ENCODE results near the gene EIPR1.

The EIPR1 gene

DNA sequence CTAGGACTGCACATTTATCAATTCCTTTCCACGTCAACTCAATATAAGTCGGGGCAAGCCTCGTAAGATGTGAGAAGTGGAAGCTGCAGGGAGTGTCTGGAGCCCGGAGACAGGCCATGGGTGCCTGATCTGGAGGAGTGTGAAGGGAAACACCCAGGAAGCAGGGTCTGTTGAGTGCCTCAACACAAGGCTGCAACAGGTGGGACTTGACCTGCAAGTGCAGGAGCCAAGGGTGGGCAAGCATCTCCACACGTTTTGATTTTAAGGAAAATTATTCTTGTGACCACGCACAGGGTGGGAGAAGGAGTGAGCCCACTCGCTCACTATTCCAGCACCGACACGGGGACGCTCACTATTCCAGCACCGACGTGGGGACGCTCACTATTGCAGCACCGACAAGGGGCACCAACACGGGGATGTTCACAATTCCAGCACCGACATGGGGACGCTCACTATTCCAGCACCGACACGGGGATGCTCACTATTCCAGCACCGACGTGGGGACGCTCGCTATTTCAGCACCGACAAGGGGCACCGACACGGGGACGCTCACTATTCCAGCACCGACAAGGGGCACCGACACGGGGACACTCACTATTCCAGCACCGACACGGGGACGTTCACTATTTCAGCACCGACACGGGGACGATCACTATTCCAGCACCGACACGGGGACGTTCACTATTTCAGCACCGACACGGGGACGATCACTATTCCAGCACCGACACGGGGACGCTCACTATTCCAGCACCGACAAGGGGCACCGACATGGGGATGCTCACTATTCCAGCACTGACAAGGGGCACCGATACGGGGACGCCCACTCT is 197.3 kb downstream of the EIPR1 start:
- no peak for DNase-seq (ENCODE audit: low read depth in 3 of 3, low spot score in 1 of 3)

GRCh38 chr2:3179626-3180025 is 198.0 kb downstream of the EIPR1 start:
- no peak for DNase-seq (ENCODE audit: low read depth in 3 of 3, low spot score in 1 of 3)

- DNase-seq (ENCODE audit: low read depth in 3 of 3, low spot score in 1 of 3): peak in 1 of 3 donors; percentile 14
Measured at GRCh38 chr2:3179208-3179607, 198.4 kb downstream of the EIPR1 start.

DNA sequence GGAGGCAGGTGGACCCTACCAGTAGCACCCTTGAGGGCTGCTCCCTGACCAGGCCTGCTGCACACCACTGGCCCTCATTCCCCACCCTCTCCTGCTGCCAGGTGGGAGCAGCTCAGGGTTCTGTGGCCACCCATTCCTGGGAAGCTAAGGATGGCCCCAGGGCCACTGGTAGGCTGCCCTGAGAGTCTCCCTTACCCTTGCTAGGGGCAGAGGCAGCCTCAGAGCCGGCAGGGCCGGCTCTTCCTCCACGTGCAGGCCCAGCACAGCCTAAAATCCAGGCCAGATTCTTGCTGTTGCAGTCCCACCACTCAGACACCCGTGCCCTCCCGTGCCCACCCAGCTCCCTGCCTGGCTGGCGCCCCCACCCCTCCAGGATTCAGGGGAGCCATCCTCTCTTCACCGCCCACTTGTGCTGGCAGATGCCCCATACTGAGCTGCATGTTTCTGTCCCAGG is 199.0 kb downstream of the EIPR1 start:
- no peak for DNase-seq (ENCODE audit: low read depth in 3 of 3, low spot score in 1 of 3)

GRCh38 chr2:3177891-3178577 is 199.6 kb downstream of the EIPR1 start:
- DNase-seq (ENCODE audit: low read depth in 3 of 3, low spot score in 1 of 3): no peak

GRCh38 chr2:3176869-3177255 is 200.8 kb downstream of the EIPR1 start:
- no peak for DNase-seq (ENCODE audit: low read depth in 3 of 3, low spot score in 1 of 3)

DNA sequence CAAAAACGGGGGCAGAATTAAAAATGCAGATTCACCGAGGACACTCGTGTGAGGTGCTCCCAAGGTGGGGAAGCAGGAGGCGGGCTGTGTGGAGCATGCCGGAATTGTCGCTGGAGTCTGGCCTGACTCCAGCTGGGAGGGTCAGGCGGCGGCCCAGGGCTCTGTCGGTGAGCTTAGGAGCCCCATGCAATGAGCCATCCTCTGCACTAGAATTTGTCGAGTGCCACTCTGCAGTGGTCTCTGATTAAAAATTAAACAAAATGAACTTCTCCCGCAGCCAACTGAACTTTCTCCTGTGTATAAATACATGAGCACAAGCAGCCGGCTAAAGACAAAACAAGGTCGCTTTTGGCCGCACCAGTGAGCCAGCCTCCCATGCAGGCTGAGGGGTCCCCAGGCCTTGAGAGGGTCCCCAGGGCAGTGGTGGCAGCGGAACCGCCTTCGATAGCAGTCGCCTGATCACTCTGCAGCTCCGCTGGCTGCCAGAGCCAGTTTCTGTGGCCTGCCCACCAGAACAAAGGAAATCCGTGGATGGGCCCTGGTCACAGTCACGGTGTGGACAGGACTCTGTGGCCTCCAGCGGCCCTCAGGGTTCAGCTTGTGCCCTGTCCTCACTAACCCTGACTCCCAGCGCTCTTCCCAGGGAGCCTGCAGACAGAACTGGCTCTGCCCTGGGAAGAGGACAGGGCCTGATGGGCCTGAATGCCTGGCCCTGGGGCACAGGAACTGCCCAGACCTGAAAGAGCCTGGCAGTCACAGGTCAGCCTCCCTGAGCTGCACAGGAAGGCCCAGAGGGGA is 201.3 kb downstream of the EIPR1 start:
- no peak for DNase-seq (ENCODE audit: low read depth in 3 of 3, low spot score in 1 of 3)

- no peak for DNase-seq (ENCODE audit: low read depth in 3 of 3, low spot score in 1 of 3)
Measured at GRCh38 chr2:3175568-3175955, 202.1 kb downstream of the EIPR1 start.

DNA sequence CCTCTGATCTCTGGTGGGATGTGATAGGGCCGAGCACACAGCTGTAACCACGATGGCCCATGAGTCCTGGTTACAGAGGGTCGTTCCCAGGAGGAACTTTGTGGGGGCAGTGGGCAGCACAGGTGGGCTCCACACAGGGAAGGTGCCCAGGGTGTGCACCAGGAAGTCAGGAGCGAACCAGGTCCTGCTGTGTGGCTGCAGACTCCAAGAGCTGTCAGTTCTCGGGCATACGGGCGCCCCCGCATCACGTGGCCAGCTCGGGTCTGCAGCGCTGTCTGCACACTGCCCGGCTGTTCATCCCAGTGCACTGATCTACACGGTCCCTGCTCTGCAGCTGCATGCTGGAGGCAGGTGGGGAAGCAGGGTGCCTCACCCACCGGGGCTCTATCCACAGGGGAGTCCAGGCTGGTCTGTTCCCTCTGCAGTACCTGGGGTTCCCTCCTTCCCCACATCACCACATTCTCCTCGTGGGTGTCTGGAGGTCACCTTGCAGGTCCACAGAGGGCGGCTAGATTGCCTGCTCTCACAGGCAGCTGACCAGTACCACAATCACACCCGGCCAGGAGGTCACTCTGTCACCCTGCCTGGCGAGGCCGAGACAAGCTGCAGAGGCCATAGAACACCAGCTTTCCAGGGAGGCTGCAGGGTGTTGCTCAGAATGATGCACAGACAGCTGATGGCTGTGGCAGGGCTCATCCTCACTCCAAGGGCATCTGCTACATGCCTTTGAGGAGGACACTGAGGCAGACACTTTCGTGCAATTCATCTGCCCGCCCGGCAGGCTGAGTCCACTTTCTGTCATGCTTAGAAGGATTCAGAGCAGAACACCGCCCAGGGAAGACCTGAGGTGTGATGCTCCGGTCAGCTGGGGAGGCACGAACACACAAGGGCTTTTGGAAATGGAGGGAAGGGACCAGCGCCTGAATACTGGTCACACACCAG is 202.7 kb downstream of the EIPR1 start:
- DNase-seq (ENCODE audit: low read depth in 3 of 3, low spot score in 1 of 3): no peak

DNA sequence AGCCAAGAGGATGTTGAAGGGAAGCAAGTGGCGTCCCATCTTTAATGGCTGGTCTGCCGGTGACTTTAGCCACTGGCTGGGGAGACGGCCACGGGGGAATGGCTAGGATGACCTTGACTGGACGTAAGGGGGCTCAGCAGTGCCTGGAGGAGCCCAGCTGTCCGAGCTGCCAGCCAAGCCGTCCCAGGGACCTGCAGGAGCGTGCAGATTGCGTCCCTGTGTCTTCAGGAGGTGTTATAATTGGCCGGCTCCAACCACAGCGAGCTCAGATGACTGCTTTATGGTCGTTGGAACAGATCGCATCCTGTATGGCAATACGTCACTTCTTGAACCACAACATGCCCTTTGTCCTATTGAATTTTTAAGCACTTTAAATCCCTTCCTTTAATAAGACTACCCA is 204.6 kb downstream of the EIPR1 start:
- no peak for DNase-seq (ENCODE audit: low read depth in 3 of 3, low spot score in 1 of 3)

DNA sequence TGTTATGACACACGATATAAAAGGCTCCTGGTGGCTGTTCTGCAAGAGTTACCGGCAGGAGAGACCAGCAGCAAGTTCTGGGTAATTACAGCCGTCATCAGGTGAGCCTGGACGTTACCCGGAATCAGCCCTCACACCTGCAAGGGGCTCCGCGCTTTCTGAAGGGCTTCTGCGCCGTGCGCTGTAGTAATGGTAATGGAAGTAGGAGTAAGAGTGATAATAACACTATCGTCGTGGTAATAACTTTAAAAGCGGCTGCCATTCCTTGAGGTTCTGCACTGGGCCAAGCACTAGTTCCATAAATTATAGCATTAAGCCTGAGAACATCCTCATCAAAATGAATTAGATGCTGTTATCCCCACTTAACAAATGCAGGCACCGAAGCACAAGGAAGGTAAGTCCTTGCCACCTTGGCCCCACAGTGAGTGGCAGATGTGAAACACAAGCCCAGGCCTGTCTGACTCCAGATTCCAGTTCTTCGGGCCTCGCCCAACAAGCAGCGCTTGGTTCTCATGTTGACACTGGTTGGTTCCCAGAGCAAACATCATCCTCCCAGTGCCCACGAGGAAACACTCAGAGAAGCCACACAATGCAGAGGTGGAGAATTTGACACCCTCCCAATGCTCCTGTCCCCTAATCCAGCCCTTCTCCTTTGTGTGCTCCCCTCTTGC is 205.2 kb downstream of the EIPR1 start:
- no peak for DNase-seq (ENCODE audit: low read depth in 3 of 3, low spot score in 1 of 3)

GRCh38 chr2:3171564-3172264 is 205.9 kb downstream of the EIPR1 start:
- DNase-seq (ENCODE audit: low read depth in 3 of 3, low spot score in 1 of 3): no peak

- DNase-seq (ENCODE audit: low read depth in 3 of 3, low spot score in 1 of 3): no peak
Measured at GRCh38 chr2:3170792-3171455, 206.7 kb downstream of the EIPR1 start.

DNA sequence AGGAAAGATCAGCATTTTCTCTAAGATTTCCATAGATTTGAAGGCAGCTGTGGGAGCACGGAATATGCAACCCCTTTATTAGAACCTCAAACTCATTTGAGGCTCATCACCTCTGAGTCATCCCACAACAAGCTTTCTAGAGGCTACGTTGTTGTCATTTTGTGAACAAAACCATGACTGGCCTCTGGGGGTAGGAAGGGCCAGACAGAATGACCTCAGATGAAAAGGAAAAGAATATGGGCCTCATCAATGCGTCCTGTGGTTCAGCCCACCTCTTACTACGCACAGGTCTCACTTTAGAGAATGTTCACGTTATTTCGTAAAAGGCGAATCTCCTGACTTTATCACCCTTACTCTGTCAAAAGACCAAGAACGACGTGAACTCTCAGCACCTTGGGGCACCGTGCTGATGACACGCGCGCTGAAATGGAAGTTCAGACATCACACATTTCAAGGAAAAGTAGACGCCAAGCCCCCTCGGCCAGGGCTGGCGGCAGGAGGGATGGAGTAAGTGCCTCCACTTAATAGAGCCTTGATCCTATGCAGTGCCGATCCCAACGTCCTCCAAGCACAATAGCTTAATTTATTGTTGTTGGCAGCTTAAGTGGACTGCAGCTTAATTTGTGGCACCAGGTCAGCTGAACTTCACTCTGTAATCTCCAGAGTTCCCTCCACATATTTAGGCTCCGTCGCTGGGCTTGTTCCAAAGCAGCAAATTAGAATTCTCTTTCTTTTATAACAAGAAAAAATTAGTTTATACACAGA is 208.3 kb downstream of the EIPR1 start:
- DNase-seq (ENCODE audit: low read depth in 3 of 3, low spot score in 1 of 3): no peak

GRCh38 chr2:3168230-3168891 is 209.3 kb downstream of the EIPR1 start:
- DNase-seq (ENCODE audit: low read depth in 3 of 3, low spot score in 1 of 3): no peak

- DNase-seq (ENCODE audit: low read depth in 3 of 3, low spot score in 1 of 3): no peak
Measured at GRCh38 chr2:3163401-3163800, 214.2 kb downstream of the EIPR1 start.

DNA sequence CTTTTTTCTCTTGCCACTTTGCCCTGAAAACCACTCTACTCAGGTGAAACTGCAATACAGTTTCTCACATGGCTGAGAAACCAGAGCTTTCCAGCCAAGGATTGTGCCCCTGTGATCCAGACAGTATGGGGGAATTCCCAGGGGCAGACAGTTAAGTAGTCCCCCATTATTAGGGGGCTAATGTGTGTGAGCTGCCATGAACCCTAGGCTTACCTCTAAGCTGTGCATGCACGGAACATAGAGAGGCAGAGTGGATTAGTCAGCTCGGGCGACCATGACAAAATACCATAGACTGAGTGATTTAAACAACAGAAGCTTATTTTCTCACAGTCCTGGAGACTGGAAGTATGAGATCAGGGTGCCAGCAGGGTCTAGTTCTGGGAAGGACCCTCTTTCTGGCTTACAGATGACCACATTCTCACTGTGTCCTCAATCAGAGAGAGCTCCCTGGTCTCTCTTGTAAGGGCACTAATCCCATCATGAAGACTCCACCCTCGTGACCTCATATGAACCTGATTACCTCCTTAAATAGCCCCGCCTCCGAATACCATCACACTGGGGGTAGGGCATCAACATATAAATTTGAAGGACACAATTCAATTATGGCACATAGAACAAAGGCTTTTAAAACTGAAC is 215.1 kb downstream of the EIPR1 start:
- DNase-seq (ENCODE audit: low read depth in 3 of 3, low spot score in 1 of 3): no peak
